Activated CD8-positive, alpha-beta memory T cell treated with anti-CD3 and anti-CD28 coated beads for 48 hours (primary cell): ENCODE data around the gene SH3RF1.

Source experiments
- DNase-seq, 3 experiments: peaks; one replicate each; pipeline ENCODE4 v3.0.0-alpha.2; 2020; ENCODE audit warnings: low read depth in 2 of 3, low spot score in 2 of 3

The SH3RF1 gene

GRCh38 chr4:169167957-169168858 is 102.5 kb downstream of the SH3RF1 start:
- no peak for DNase-seq

GRCh38 chr4:169164669-169165415 is 105.9 kb downstream of the SH3RF1 start:
- DNase-seq: no peak

GRCh38 chr4:169163947-169164668 is 106.6 kb downstream of the SH3RF1 start:
- no peak for DNase-seq

- no peak for DNase-seq
Observed at GRCh38 chr4:169163495-169163894, 107.3 kb downstream of the SH3RF1 start.

- no peak for DNase-seq
Observed at GRCh38 chr4:169160825-169161224, 109.9 kb downstream of the SH3RF1 start.

- no peak for DNase-seq
Observed at GRCh38 chr4:169159624-169160171, 111.1 kb downstream of the SH3RF1 start.

GRCh38 chr4:169158861-169159260 is 111.9 kb downstream of the SH3RF1 start:
- no peak for DNase-seq

GRCh38 chr4:169158046-169158445 is 112.7 kb downstream of the SH3RF1 start:
- DNase-seq: no peak

GRCh38 chr4:169156392-169156791 is 114.4 kb downstream of the SH3RF1 start:
- DNase-seq: no peak

GRCh38 chr4:169154121-169154520 is 116.6 kb downstream of the SH3RF1 start:
- DNase-seq: no peak

GRCh38 chr4:169153481-169154087 is 117.2 kb downstream of the SH3RF1 start:
- DNase-seq: no peak

GRCh38 chr4:169152899-169153298 is 117.9 kb downstream of the SH3RF1 start:
- no peak for DNase-seq

GRCh38 chr4:169152098-169152497 is 118.7 kb downstream of the SH3RF1 start:
- no peak for DNase-seq

GRCh38 chr4:169151671-169152070 is 119.1 kb downstream of the SH3RF1 start:
- no peak for DNase-seq

- no peak for DNase-seq
Observed at GRCh38 chr4:169150806-169151205, 120.0 kb downstream of the SH3RF1 start.

GRCh38 chr4:169148885-169149284 is 121.9 kb downstream of the SH3RF1 start:
- no peak for DNase-seq

GRCh38 chr4:169147191-169147590 is 123.6 kb downstream of the SH3RF1 start:
- no peak for DNase-seq

- no peak for DNase-seq
Observed at GRCh38 chr4:169144061-169144600, 126.6 kb downstream of the SH3RF1 start.

GRCh38 chr4:169143335-169143734 is 127.4 kb downstream of the SH3RF1 start:
- DNase-seq: no peak

GRCh38 chr4:169142906-169143305 is 127.8 kb downstream of the SH3RF1 start:
- no peak for DNase-seq

GRCh38 chr4:169142391-169142790 is 128.4 kb downstream of the SH3RF1 start:
- no peak for DNase-seq
